GM23248 (cell line): ENCODE measurements around the gene FILIP1L. TPM values are rescaled to one million over a fixed set of nuclear protein-coding genes. Genes with fewer than 3 reads are reported as not detected.

Source experiments
- DNase-seq: peaks from one replicate; pipeline ENCODE4 v3.0.0-alpha.2; 2015
- H2AFZ ChIP-seq: fragments of 200-600 bp; sonication (generic); 2 replicates; pipeline ENCODE4 v1.6.1; 2016; ENCODE audit warnings: antibody characterized with exemption
- H3F3A ChIP-seq: fragments of 200-600 bp; sonication (generic); 2 replicates; pipeline ENCODE4 v1.6.1; 2016; ENCODE audit warnings: mild to moderate bottlenecking, antibody characterized with exemption, mixed run types; ENCODE audit not compliant: insufficient read depth
- H3K27ac ChIP-seq: fragments of 200-600 bp; sonication (generic); 2 replicates; pipeline ENCODE4 v1.5.1; 2016; ENCODE audit warnings: mild to moderate bottlenecking
- H3K27me3 ChIP-seq: fragments of 200-600 bp; sonication (generic); replicated peaks from 2 replicates; pipeline ENCODE4 v1.6.1; 2016; ENCODE audit warnings: mild to moderate bottlenecking; ENCODE audit not compliant: insufficient read depth
- H3K36me3 ChIP-seq: fragments of 200-600 bp; sonication (generic); 2 replicates; pipeline ENCODE4 v1.6.1; 2016; ENCODE audit warnings: low read depth, mild to moderate bottlenecking
- H3K4me1 ChIP-seq: fragments of 200-600 bp; sonication (generic); 2 replicates; pipeline ENCODE4 v1.6.1; 2016; ENCODE audit warnings: mild to moderate bottlenecking; ENCODE audit not compliant: insufficient read depth
- H3K4me2 ChIP-seq: fragments of 200-600 bp; sonication (generic); one replicate; pipeline ENCODE4 v1.6.1; 2016; ENCODE audit warnings: mild to moderate bottlenecking; ENCODE audit not compliant: unreplicated experiment
- H3K4me3 ChIP-seq: fragments of 200-600 bp; sonication (generic); 2 replicates; pipeline ENCODE4 v1.5.1; 2016; ENCODE audit warnings: mild to moderate bottlenecking
- H3K79me2 ChIP-seq: fragments of 200-600 bp; sonication (generic); 2 replicates; pipeline ENCODE4 v1.6.1; 2016; ENCODE audit warnings: mild to moderate bottlenecking; ENCODE audit not compliant: insufficient read depth
- H3K9ac ChIP-seq: fragments of 200-600 bp; sonication (generic); 2 replicates; pipeline ENCODE4 v1.6.1; 2016; ENCODE audit warnings: mild to moderate bottlenecking
- H3K9me2 ChIP-seq: fragments of 200-600 bp; sonication (generic); 2 replicates; pipeline ENCODE4 v1.6.1; 2016; ENCODE audit warnings: mixed run types, mild to moderate bottlenecking, moderate library complexity; ENCODE audit not compliant: insufficient read depth
- H3K9me3 ChIP-seq: fragments of 200-600 bp; sonication (generic); one replicate; pipeline ENCODE4 v1.6.1; 2017; ENCODE audit warnings: low read depth
- H4K20me1 ChIP-seq: fragments of 200-600 bp; sonication (generic); 2 replicates; pipeline ENCODE4 v1.6.0; 2016; ENCODE audit not compliant: insufficient read depth
- EZH2 ChIP-seq: fragments of 200-600 bp; sonication (generic); IDR thresholded peaks from 2 replicates; pipeline ENCODE4 v1.6.1; 2018; ENCODE audit warnings: antibody characterized with exemption, mild to moderate bottlenecking; ENCODE audit not compliant: insufficient read depth, poor library complexity, severe bottlenecking
- EZH2phosphoT487 ChIP-seq: fragments of 200-600 bp; sonication (generic); IDR thresholded peaks from 2 replicates; pipeline ENCODE4 v1.6.1; 2018; ENCODE audit warnings: antibody characterized with exemption, moderate library complexity, mild to moderate bottlenecking, low read depth; ENCODE audit not compliant: insufficient read depth
- WGBS, 2 experiments: methylation state at CpG; one replicate each; pipeline ENCODE4 v1.1.6; 2015 to 2017; ENCODE audit warnings: low lambda C conversion rate in 2 of 2, low coverage in 1 of 2; ENCODE audit errors: missing lambda C conversion rate in 2 of 2; 5-methylcytosine and 5-hydroxymethylcytosine counted together
- in situ Hi-C: fragments of 300-500 bp; cut with MboI; formaldehyde crosslinking; loops from 2 replicates; pipeline ENCODE4 v1.15.0; 2020
- polyA plus RNA-seq: library from polyadenylated mRNA; unstranded; fragments of >200 nt; fragmentation: Nextera tagmentation; extraction: Ambion mirVana; gene quantifications from 2 replicates; pipeline ENCODE4 v1.2.1, GENCODE V29; 2016
- total RNA-seq: library from RNA; depleted of rRNA; stranded (reverse); fragments of >200 nt; shearing (Covaris generic); gene quantifications from 2 replicates; pipeline ENCODE4 v1.2.3, GENCODE V29; 2014

FILIP1L gene
- total and polyA plus RNA-seq, 2 experiments from 2014 or later: 45.0 to 66.3 TPM

DNA sequence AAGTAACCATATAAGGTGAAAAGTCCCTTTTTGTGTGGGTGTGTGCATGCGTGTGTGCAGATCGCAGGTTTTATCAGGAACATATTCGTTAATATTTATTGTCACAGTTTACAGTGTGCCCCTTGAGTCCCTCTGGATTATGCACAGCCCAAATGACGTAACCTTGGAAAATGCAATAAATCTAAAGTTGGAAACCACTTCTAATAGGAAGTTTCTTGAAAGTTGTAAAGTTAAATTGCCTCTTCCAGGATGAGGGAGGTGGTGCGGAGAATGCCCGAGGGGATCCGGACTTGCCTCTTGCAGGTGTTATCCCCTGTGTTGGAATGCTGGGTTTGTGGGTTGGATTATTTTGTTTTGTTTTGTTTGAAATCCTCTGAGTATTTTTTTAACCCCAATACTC lies 153.4 kb downstream of the FILIP1L start:
- H3K9ac ChIP-seq: no peak overlapping the region
- peak overlapping the region; percentile 31; the same call in 1 of the 2 replicates for H2AFZ ChIP-seq
- no peaks in the 10 kb centered on the region for H3K9me2 ChIP-seq
- peak; percentile 24 for DNase-seq
- H3K27me3 ChIP-seq: no peaks in the 10 kb centered on the region
- peaks cover 14% of the 10 kb centered on the region for H3F3A ChIP-seq
- H3K4me1 ChIP-seq: peaks cover 32% of the 10 kb centered on the region
- H3K36me3 ChIP-seq: no peaks in the 10 kb centered on the region
- TF ChIP-seq EZH2phosphoT487: no peak
- no peak for TF ChIP-seq EZH2
- in situ Hi-C loops: no loop called here
- H3K9me3 ChIP-seq: no peaks in the 10 kb centered on the region
- H4K20me1 ChIP-seq: no peaks in the 10 kb centered on the region
- H3K4me3 ChIP-seq: no peak overlapping the region
- no peak overlapping the region for H3K27ac ChIP-seq
- H3K79me2 ChIP-seq: no peaks in the 10 kb centered on the region
- H3K4me2 ChIP-seq: peak overlapping the region; percentile 59
- 19 to 20% methylated on average over 7 of the region's 7 CpGs for WGBS, 2 experiments

DNA sequence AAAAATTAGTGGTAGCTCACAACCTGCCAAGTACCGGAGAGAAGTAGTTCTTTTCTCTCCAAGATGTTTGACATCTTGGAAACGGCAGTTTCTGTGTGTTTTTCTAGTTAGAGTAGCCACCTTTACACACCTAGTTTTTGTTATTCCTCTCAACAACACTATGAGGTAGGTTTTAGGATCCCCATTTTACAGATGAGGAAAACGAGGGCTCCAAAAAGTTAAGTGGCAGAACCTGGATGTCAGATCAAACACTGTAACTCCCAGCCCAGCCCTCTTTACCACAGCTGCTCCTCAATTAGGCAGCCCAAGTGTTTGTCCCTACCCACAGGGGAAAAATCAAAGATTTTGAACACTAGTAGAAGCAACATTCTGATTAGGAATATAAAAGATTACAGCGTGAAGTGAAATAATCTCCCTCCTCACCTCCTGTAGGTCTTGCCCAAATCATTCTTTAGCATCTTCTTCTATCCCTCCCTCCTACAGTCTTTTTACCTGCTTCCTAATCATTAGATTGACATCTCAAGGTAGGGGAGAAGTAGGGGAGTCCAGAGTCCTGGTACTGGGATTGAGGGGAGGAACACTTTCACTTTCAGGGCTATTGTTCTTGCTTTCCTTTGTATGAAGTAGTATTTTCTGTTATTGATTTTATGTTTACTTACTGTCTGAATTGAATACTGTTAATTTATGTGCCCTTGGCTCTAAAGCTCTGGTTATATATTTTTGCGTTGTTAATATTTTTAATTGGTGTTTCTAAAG lies 154.0 kb downstream of the FILIP1L start:
- Histone ChIP-seq H3K9ac (no peak overlapping the region), H3K36me3 (no peaks in the 10 kb centered on the region), H3K4me1 (peaks cover 30% of the 10 kb centered on the region), H2AFZ (peak overlapping the region; percentile 31; the same call in 1 of the 2 replicates), H3K27ac (no peak overlapping the region), H3K9me2 (no peaks in the 10 kb centered on the region), H3K4me2 (peak overlapping the region; percentile 59), H3K79me2 (no peaks in the 10 kb centered on the region), H3F3A (peaks cover 11% of the 10 kb centered on the region), H3K27me3 (no peaks in the 10 kb centered on the region), H3K4me3 (no peak overlapping the region), H3K9me3 (no peaks in the 10 kb centered on the region), H4K20me1 (no peaks in the 10 kb centered on the region)
- in situ Hi-C loops: no loop called here
- 63 to 65% methylated on average over 5 of the region's 5 CpGs for WGBS, 2 experiments
- no peak for TF ChIP-seq EZH2
- no peak for TF ChIP-seq EZH2phosphoT487
- DNase-seq: no peak

DNA sequence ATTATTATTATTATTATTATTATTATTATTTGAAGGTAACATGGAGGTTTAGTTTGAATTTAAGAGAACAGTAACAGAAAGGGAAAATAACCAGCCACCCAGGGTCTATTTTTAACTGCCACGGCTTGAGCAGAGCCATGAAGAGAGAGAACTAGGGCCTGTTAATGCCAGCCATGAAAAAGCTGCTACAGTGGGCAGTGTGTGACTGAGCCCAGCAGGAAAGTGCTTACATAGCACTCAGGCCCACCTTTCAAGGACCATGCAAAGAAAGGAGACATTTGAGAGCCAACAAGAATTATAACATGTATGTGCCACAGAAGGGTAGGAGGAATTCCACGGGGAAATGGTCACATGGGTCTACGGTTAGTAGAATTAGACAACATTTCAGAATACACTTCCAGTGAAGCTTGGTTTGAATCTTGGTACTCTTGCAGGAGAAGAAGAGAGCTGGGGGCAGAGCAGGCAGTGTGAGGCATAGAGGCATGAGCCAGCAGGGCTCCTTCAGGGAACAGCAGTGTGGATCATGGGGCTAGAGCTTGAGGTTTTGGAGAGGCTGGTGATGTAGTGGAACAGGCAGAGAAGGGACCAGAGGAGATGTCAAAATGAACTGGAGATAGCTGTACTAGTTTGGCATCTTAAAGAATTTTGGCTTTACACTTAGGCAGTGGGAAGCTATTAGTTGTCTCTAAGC lies 155.9 kb downstream of the FILIP1L start:
- WGBS, 2 experiments: 67 to 70% methylated on average over 3 of the region's 3 CpGs
- Histone ChIP-seq H3K9me2 (no peaks in the 10 kb centered on the region), H3F3A (0 out of 2 replicates have a peak, but pooled peaks cover 4% of the 10 kb centered on the region), H3K36me3 (no peaks in the 10 kb centered on the region), H3K4me2 (no peak overlapping the region), H3K27me3 (no peaks in the 10 kb centered on the region), H3K9ac (no peak overlapping the region), H3K79me2 (no peaks in the 10 kb centered on the region), H3K4me1 (peaks cover 30% of the 10 kb centered on the region), H4K20me1 (no peaks in the 10 kb centered on the region), H3K4me3 (no peak overlapping the region), H2AFZ (no peak overlapping the region), H3K27ac (no peak overlapping the region), H3K9me3 (no peaks in the 10 kb centered on the region)
- in situ Hi-C loops: no loop called here
- DNase-seq: no peak
- no peak for TF ChIP-seq EZH2phosphoT487
- no peak for TF ChIP-seq EZH2

DNA sequence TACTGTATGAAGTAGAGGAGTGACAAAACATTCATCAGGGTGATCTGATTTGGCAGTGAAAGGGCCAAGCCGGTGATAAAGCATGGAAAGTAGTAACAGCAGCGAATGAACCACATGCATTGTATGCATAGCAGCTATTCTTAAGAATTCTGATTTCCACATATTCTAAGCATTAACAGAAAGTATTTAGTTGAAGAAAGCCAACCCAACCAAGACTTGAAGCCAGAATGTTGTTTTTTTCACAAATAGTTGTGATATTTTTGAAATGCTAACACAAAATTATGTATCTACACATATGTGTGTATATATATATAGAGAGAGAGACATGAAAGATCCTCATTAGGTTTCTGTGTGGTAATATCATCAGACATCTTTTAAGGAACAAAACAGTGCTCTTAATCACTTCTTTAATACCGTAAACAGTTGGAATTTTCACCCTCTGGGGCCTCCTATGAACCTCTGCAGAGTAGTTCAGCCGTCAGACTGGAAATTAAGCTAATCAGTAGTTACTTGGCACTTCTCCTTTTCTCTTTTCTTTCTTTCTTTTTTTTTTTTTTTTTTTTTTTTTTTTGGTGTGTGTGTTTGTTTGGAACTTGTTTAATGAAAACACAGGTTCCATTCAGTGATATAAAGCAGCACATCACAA lies 157.0 kb downstream of the FILIP1L start:
- no peaks in the 10 kb centered on the region for H3K9me3 ChIP-seq
- no peak for DNase-seq
- no peaks in the 10 kb centered on the region for H3K36me3 ChIP-seq
- H3K4me2 ChIP-seq: no peak overlapping the region
- H3K9me2 ChIP-seq: no peaks in the 10 kb centered on the region
- in situ Hi-C loops: no loop called here
- no peak overlapping the region for H2AFZ ChIP-seq
- no peaks in the 10 kb centered on the region for H3K27me3 ChIP-seq
- H3F3A ChIP-seq: peaks cover 7% of the 10 kb centered on the region; the same call in 1 of the 2 replicates
- H3K79me2 ChIP-seq: no peaks in the 10 kb centered on the region
- H3K27ac ChIP-seq: no peak overlapping the region
- TF ChIP-seq EZH2: no peak
- TF ChIP-seq EZH2phosphoT487: no peak
- WGBS, 2 experiments: 78 to 92% methylated on average over 4 of the region's 4 CpGs
- H3K9ac ChIP-seq: no peak overlapping the region
- H3K4me1 ChIP-seq: peaks cover 30% of the 10 kb centered on the region
- no peak overlapping the region for H3K4me3 ChIP-seq
- H4K20me1 ChIP-seq: no peaks in the 10 kb centered on the region
